Measurements from ENCODE around the gene CFAP299.
"Not testable (repeated sequence)": the region's sequence is repeated elsewhere in the genome, so short reads cannot be mapped to it uniquely, and the experiment has no call there.

Gene CFAP299

GRCh38 chr4:80793660-80794059 is 458.1 kb downstream of the CFAP299 start:
- not testable (repeated sequence) for DNase-seq; H3K4me1 Mint-ChIP-seq (ENCODE audit: low read depth); H3K27ac Mint-ChIP-seq; H3K27me3 Mint-ChIP-seq; H3K36me3 Mint-ChIP-seq (ENCODE audit: low read depth); H3K4me3 Mint-ChIP-seq
- H3K9me3 Mint-ChIP-seq: peaks cover 25% of the 10 kb centered on the region

- Mint-ChIP-seq H3K36me3 (ENCODE audit: low read depth) (no peaks in the 10 kb centered on the region), H3K9me3 (peaks cover 25% of the 10 kb centered on the region), H3K27ac (no peak overlapping the region), H3K4me3 (no peak overlapping the region), H3K27me3 (no peaks in the 10 kb centered on the region), H3K4me1 (ENCODE audit: low read depth) (peaks cover 5% of the 10 kb centered on the region)
- DNase-seq: no peak
Measured at GRCh38 chr4:80798082-80798481, 462.6 kb downstream of the CFAP299 start.

GRCh38 chr4:80800719-80801118 is 465.2 kb downstream of the CFAP299 start:
- H3K4me1 Mint-ChIP-seq (ENCODE audit: low read depth); H3K36me3 Mint-ChIP-seq (ENCODE audit: low read depth); H3K27me3 Mint-ChIP-seq; H3K27ac Mint-ChIP-seq; H3K4me3 Mint-ChIP-seq; DNase-seq: not testable (repeated sequence)
- peaks cover 16% of the 10 kb centered on the region for H3K9me3 Mint-ChIP-seq

DNA sequence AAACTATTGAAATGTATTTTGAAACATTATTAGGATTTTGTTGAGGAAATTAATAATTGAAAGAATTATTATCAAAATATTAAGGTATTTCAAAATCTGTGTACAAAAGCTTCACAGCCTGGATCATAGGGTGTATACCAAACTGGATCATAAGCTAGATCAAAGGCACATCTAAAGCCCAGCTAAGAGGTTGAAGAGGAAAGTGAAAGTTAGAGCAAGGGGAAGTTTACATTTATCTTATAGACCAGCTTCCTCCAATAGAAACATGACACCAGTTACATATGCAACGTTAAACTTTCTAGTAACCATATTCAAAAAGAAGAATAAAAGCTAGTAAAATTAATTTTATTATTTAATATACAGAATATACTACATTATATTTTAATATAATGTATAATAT is 467.8 kb downstream of the CFAP299 start:
- Mint-ChIP-seq H3K27ac (no peak overlapping the region), H3K9me3 (peaks cover under 1% of the 10 kb centered on the region), H3K36me3 (ENCODE audit: low read depth) (no peaks in the 10 kb centered on the region), H3K4me3 (no peak overlapping the region), H3K27me3 (no peaks in the 10 kb centered on the region), H3K4me1 (ENCODE audit: low read depth) (peaks cover 5% of the 10 kb centered on the region)
- DNase-seq: no peak

GRCh38 chr4:80806472-80806871 is 470.9 kb downstream of the CFAP299 start:
- no peaks in the 10 kb centered on the region for H3K27me3 Mint-ChIP-seq
- H3K27ac Mint-ChIP-seq: no peak overlapping the region
- H3K36me3 Mint-ChIP-seq (ENCODE audit: low read depth): no peaks in the 10 kb centered on the region
- no peaks in the 10 kb centered on the region for H3K9me3 Mint-ChIP-seq
- no peak for DNase-seq
- H3K4me3 Mint-ChIP-seq: no peak overlapping the region
- peaks cover 4% of the 10 kb centered on the region for H3K4me1 Mint-ChIP-seq (ENCODE audit: low read depth)

DNA sequence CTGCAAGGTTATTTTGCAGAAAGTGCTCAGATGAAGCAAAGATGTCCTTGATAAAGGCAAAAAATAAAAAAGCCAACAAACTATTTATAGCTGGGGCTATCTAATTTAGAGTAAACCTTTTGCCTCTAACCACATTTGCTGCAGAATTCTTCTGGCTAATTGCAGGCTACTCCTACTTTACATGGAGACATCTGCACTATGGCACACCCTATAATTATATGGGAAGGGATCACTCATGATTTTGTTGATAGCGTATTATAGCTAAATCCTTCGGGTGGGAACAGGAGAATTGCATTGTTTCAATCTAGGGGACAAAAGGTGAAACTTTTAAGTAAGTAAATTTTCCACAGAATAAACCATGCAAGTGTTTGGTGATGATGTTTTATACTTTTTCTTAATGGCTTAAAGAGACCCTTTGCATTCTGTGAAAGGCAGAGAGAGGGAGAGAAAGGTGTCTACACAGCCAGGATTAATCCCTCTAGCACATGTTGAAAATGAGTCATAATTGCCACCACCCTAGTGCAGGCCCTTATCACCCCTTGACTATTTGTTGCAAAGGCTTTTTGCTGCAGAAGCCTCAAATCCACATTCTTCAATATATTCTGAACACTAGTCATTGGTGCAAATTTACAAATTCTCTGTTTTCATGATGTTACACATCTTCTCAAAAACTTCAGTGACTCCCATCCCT is 473.7 kb downstream of the CFAP299 start:
- H3K4me3 Mint-ChIP-seq: no peak overlapping the region
- no peaks in the 10 kb centered on the region for H3K9me3 Mint-ChIP-seq
- DNase-seq: no peak
- H3K27me3 Mint-ChIP-seq: no peaks in the 10 kb centered on the region
- no peak overlapping the region for H3K27ac Mint-ChIP-seq
- H3K4me1 Mint-ChIP-seq (ENCODE audit: low read depth): no peaks in the 10 kb centered on the region
- H3K36me3 Mint-ChIP-seq (ENCODE audit: low read depth): no peaks in the 10 kb centered on the region

DNA sequence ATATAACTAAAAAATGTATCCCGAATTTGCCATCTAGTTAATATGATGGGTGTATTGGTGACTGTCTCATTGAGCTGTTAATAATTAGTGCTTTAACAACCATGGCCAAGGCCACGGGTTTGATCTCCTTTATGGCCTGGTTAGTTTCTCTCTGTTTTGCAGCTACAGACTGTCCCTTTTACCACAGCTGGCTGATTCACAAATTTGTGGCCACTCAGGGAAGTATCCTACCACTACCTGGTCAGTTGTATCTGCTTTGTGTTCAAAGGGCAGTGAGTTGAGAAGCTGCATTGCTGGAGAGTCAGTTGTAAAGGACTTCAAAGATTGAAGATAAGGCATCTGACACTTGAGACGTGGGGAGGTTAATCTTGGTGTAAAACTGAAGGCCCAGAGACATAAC is 475.9 kb downstream of the CFAP299 start:
- DNase-seq: no peak
- H3K4me1 Mint-ChIP-seq (ENCODE audit: low read depth): no peaks in the 10 kb centered on the region
- no peak overlapping the region for H3K27ac Mint-ChIP-seq
- no peak overlapping the region for H3K4me3 Mint-ChIP-seq
- H3K27me3 Mint-ChIP-seq: no peaks in the 10 kb centered on the region
- no peaks in the 10 kb centered on the region for H3K36me3 Mint-ChIP-seq (ENCODE audit: low read depth)
- no peaks in the 10 kb centered on the region for H3K9me3 Mint-ChIP-seq

DNA sequence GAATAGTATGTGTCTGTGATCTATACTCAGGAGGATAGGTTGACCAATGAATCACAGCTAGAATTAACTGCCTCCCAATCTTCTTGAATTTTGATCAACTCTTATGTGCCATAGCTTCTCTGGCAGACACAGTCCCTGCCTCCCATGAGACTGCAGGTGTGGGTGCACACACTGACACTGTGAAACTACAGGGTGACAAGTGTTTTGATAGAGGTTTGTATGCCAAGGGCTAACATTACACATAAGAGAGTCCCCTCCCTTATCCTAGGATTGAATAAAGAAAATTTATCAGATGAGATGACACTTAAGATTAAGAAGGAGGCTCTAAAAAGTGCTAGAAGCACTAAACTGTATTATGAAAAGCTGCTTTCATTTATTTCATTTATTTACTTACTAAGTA is 476.6 kb downstream of the CFAP299 start:
- no peak overlapping the region for H3K4me3 Mint-ChIP-seq
- no peak for DNase-seq
- H3K27me3 Mint-ChIP-seq: no peaks in the 10 kb centered on the region
- H3K4me1 Mint-ChIP-seq (ENCODE audit: low read depth): no peaks in the 10 kb centered on the region
- no peaks in the 10 kb centered on the region for H3K36me3 Mint-ChIP-seq (ENCODE audit: low read depth)
- H3K9me3 Mint-ChIP-seq: no peaks in the 10 kb centered on the region
- H3K27ac Mint-ChIP-seq: no peak overlapping the region

DNA sequence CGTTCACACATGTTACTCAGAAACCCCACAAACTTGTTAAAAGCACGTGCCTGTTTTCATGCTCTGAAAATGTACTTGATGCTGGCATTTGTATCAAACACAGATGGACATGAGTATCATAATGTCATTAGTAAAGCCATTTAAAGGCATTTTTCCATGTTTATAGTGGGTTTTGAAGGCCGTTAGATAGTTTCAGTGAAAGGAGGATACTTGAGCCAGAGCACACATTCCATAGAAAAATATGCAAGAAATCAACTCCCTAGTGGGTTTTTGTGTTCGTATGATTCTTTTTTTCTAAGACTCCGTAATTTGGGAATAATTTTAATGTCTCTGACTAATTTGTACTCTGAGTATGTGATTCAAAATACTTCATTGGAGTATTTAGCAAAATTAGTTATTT is 478.7 kb downstream of the CFAP299 start:
- H3K9me3 Mint-ChIP-seq: no peaks in the 10 kb centered on the region
- H3K4me1 Mint-ChIP-seq (ENCODE audit: low read depth): no peaks in the 10 kb centered on the region
- no peak for DNase-seq
- no peaks in the 10 kb centered on the region for H3K36me3 Mint-ChIP-seq (ENCODE audit: low read depth)
- H3K27ac Mint-ChIP-seq: no peak overlapping the region
- H3K4me3 Mint-ChIP-seq: no peak overlapping the region
- no peaks in the 10 kb centered on the region for H3K27me3 Mint-ChIP-seq

DNA sequence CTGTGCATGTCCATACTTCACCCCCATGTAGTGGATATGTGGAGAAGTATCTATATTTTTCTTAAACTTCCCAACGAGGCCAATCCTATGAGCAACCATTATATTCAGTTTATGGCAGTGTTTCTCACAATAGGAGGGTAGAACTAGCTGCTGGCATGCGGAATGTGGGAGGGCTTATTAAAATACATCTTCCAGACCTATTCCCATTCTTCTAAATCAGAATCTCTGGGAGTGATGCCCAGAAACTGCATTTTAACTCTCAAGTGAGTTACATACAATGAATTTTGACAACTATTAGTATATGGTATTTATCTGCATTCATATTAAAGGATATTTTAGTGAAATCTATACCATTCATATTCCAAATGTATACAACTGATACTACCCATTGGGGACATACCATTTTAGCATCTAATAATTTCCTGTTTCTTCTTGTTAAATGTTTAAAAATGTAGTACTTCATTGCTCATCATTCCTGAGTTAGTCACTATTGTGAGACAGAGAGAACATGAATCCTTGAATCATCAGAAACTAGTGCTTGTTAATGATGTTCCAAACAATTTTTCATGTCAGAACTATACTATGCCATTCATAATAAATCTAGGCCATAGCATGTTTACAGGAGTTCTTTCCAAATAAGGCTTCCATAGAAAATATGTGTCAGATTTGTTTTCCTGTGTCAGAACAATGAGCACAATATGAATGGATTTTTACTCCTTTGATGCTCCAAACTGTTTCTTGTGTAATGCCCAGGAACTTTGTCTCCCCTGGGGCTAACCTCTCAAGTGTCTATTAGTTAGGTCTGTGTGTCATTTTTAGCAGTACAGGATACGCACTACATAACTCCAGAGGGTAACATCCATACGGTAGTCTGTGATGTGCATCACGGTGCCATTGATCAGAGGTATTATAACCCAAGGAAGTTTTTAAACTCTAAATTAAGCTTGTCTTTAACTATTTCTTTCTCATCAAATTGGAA is 496.1 kb downstream of the CFAP299 start:
- no peaks in the 10 kb centered on the region for H3K27me3 Mint-ChIP-seq
- no peak for DNase-seq
- no peaks in the 10 kb centered on the region for H3K4me1 Mint-ChIP-seq (ENCODE audit: low read depth)
- H3K36me3 Mint-ChIP-seq (ENCODE audit: low read depth): no peaks in the 10 kb centered on the region
- H3K4me3 Mint-ChIP-seq: no peak overlapping the region
- no peak overlapping the region for H3K27ac Mint-ChIP-seq
- H3K9me3 Mint-ChIP-seq: no peaks in the 10 kb centered on the region

GRCh38 chr4:80839281-80839680 is 503.8 kb downstream of the CFAP299 start:
- Mint-ChIP-seq H3K4me3 (no peak overlapping the region), H3K36me3 (ENCODE audit: low read depth) (no peaks in the 10 kb centered on the region), H3K27me3 (no peaks in the 10 kb centered on the region), H3K9me3 (peaks cover 7% of the 10 kb centered on the region), H3K4me1 (ENCODE audit: low read depth) (peaks cover 20% of the 10 kb centered on the region), H3K27ac (no peak overlapping the region)
- no peak for DNase-seq

DNA sequence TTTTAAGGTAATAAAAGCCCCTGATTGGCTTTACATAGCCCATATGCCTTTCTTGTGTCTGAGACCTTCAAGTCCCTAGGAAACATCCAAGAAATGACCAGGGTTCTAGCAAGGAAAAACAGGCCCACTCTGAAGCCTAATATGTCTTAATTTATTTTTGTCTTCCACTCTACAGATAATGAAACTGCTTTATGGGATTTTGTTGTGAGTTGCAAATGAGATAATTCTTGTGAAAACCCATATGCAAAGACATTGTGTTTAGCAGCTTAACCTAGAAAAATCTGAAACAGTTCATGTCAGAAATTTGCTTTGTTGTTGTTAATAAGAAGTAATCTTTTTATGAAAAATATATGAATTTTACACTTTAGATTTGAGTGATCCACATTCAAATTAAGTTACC is 504.3 kb downstream of the CFAP299 start:
- no peak for DNase-seq
- H3K27me3 Mint-ChIP-seq: no peaks in the 10 kb centered on the region
- H3K4me1 Mint-ChIP-seq (ENCODE audit: low read depth): peaks cover 20% of the 10 kb centered on the region
- H3K27ac Mint-ChIP-seq: no peak overlapping the region
- H3K36me3 Mint-ChIP-seq (ENCODE audit: low read depth): no peaks in the 10 kb centered on the region
- H3K4me3 Mint-ChIP-seq: no peak overlapping the region
- H3K9me3 Mint-ChIP-seq: peaks cover 7% of the 10 kb centered on the region

DNA sequence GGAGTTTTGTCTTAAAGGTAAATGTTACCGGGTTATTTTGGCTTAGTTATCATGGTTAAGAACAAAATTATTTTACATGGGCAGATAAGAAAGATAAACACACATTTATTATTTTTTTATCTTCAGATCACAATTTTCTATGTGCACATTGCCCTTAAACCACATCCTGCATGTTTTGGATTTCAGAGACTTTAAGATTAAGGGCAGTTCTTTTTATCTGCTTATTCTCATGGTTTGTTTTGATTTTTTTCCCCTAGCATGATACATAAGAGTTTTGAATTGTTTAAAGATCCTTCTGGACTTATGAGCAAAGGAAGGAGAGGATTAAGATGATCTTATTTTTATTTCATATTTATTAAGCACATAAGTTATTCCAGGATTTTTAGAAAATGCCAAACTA is 504.9 kb downstream of the CFAP299 start:
- Mint-ChIP-seq H3K4me3 (no peak overlapping the region), H3K36me3 (ENCODE audit: low read depth) (no peaks in the 10 kb centered on the region), H3K4me1 (ENCODE audit: low read depth) (peaks cover 20% of the 10 kb centered on the region), H3K27ac (no peak overlapping the region), H3K9me3 (peaks cover 9% of the 10 kb centered on the region), H3K27me3 (no peaks in the 10 kb centered on the region)
- no peak for DNase-seq

DNA sequence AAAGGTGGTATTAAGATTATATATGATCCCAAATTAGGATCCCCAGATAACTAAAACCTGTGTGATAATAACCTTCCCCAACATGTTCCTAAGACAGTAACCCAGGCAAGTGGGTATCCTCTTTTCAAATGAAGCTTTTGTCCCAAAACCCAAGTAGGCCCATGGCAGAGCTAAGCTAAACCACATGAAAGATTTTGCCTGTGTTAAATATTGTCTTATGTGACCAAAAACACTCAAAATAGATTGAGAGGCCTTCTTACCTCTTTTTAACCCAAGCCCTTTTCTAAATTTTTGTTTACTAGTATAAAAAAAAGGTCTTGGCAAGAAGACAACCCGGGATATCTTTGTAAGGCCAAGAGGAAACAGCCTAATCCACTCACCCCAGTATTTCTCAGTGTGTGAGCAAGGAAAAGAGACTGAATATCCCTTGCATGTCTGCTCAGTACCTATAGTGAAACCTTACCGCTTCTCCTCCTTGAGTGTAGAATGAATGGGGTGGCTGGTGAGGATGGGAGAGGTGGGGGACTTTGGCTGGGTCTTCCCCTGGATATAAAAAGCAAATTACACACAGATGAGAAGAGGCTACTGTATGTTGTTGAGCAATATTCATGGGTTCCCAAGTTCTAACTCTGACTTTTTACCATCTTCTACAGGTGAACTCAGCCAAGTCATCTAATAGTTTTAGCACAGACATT is 506.2 kb downstream of the CFAP299 start:
- H3K36me3 Mint-ChIP-seq (ENCODE audit: low read depth): no peaks in the 10 kb centered on the region
- H3K27me3 Mint-ChIP-seq: no peaks in the 10 kb centered on the region
- H3K9me3 Mint-ChIP-seq: peaks cover 10% of the 10 kb centered on the region
- no peak overlapping the region for H3K27ac Mint-ChIP-seq
- DNase-seq: no peak
- no peak overlapping the region for H3K4me3 Mint-ChIP-seq
- peaks cover 20% of the 10 kb centered on the region for H3K4me1 Mint-ChIP-seq (ENCODE audit: low read depth)

DNA sequence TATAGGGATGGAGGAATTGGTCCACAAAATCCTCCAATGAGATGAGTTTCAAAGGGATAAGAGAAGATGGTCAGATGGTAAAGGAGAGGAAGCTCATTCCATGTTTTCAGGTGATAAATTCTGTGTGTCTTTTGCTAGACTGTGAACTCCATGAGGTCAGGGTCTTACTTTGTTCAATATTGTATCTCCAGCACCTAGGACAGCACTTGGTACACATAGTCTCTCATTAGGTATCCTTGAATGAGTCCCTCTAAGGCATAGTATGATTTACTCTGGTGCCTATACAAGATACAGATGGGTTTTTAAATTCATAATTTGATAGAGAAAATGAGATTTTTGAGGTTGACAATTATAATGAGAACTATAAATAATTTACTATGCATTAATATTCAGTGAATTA is 510.7 kb downstream of the CFAP299 start:
- H3K4me1 Mint-ChIP-seq (ENCODE audit: low read depth): peaks cover 8% of the 10 kb centered on the region
- H3K36me3 Mint-ChIP-seq (ENCODE audit: low read depth): no peaks in the 10 kb centered on the region
- no peak overlapping the region for H3K4me3 Mint-ChIP-seq
- H3K27ac Mint-ChIP-seq: no peak overlapping the region
- no peak for DNase-seq
- H3K27me3 Mint-ChIP-seq: no peaks in the 10 kb centered on the region
- peaks cover 3% of the 10 kb centered on the region for H3K9me3 Mint-ChIP-seq
